ENCODE data around the gene PRSS36.

GRCh38 chr16:31128711-31129567 lies 20.9 kb downstream of the PRSS36 start:
- no peak for TF ChIP-seq CTCF (IDR thresholded peaks at IDR 0.05; ENCODE audit: low read length)
- no peak for TF ChIP-seq EZH2 (IDR thresholded peaks at IDR 0.05; ENCODE audit: borderline replicate concordance, low read length)

All from OCI-LY1 (cell line).